Adrenal gland (tissue), 5 donors: Measurements from ENCODE around the gene SF3B2.

Source experiments
- POLR2A ChIP-seq, 2 donors: fragments of 450-650 bp; IDR thresholded peaks; one replicate each; pipeline ENCODE4 v1.6.1; 2017; ENCODE audit warnings: antibody characterized with exemption in 2 of 2, mild to moderate bottlenecking in 2 of 2, moderate library complexity in 1 of 2
- TF ChIP-seq, protein P1 (sequence below), 6 experiments: fragments of 450-650 bp in 4 of 6; fragments of 200-600 bp in 2 of 6; sonication (generic) in 1 of 6; IDR thresholded peaks; 1 replicate in 5 of 6; 2 replicates in 1 of 6; pipeline versions ENCODE4 v1.5.1 to v1.8.0; 2016 to 2021; ENCODE audit warnings: antibody characterized with exemption in 6 of 6, mild to moderate bottlenecking in 2 of 6, moderate library complexity in 1 of 6
- donor health status: DM: no; HTN: no; CAD: no.

DNA sequence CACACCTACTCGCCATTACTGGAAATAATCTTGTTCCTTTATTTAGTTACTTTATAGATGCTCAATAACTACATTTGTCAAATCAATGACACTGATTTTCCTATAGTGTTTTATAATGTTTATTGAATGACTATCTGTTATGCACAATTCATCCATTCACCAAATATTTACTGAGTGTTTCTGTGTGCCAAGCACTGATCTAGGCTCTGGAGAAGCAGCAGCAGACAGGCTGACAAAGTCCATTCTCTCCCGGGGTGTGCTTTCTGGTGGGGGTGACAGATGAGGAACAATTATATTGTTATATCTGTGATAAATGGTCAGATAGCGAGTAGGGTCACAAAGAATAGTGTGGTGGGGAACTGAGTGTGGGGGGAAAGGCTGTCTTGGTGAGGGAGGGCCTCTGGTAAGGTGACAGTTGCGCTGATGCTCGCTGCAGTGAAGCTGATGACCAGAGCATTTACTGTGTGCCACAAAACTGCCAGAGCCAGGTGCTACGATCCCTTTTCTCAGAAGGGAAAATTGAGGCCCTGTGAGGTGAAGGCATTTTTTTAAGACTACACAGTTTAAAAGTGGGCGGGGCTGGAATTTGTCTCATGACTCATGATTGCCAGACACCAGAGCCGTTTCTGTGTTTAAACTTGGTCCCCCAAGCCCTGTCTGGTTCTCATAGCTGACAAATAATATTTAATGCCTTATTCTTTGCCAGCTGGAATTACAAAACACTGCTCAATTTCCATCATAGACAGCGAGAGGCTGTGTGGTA is 28.1 kb downstream of the SF3B2 start:
- TF ChIP-seq, protein P1, sequence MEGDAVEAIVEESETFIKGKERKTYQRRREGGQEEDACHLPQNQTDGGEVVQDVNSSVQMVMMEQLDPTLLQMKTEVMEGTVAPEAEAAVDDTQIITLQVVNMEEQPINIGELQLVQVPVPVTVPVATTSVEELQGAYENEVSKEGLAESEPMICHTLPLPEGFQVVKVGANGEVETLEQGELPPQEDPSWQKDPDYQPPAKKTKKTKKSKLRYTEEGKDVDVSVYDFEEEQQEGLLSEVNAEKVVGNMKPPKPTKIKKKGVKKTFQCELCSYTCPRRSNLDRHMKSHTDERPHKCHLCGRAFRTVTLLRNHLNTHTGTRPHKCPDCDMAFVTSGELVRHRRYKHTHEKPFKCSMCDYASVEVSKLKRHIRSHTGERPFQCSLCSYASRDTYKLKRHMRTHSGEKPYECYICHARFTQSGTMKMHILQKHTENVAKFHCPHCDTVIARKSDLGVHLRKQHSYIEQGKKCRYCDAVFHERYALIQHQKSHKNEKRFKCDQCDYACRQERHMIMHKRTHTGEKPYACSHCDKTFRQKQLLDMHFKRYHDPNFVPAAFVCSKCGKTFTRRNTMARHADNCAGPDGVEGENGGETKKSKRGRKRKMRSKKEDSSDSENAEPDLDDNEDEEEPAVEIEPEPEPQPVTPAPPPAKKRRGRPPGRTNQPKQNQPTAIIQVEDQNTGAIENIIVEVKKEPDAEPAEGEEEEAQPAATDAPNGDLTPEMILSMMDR (IDR thresholded peaks at IDR 0.05): no peak
- no peak for TF ChIP-seq POLR2A (IDR thresholded peaks at IDR 0.05)
